HFF-Myc (cell line): ENCODE results near the gene FRAT1.

ENCODE experiments used
- DNase-seq: peaks from one replicate; pipeline ENCODE4 v3.0.0-alpha.2; 2011; ENCODE audit warnings: low read depth; ENCODE audit errors: extremely low read depth
- H3K4me3 ChIP-seq: replicated peaks from 2 replicates; pipeline ENCODE4 v1.5.1; 2011; ENCODE audit warnings: low read depth, mild to moderate bottlenecking, control low read depth, low read length
- CTCF ChIP-seq: IDR thresholded peaks from 2 replicates; pipeline ENCODE4 v1.5.1; 2012; ENCODE audit warnings: mild to moderate bottlenecking, low read depth, low read length, control low read depth; ENCODE audit errors: missing control alignments

FRAT1 gene

GRCh38 chr10:97358781-97359180 is 39.7 kb downstream of the FRAT1 start:
- H3K4me3 ChIP-seq: no peak overlapping the region
- TF ChIP-seq CTCF: no peak
- DNase-seq: no peak

GRCh38 chr10:97360705-97361536 is 41.9 kb downstream of the FRAT1 start:
- DNase-seq: no peak
- TF ChIP-seq CTCF: no peak
- no peak overlapping the region for H3K4me3 ChIP-seq

GRCh38 chr10:97361537-97361901 is 42.4 kb downstream of the FRAT1 start:
- TF ChIP-seq CTCF: no peak
- DNase-seq: no peak
- H3K4me3 ChIP-seq: no peak overlapping the region

- no peak for DNase-seq
- no peak for TF ChIP-seq CTCF
- no peak overlapping the region for H3K4me3 ChIP-seq
These were observed 43.4 kb downstream of the FRAT1 start for GRCh38 chr10:97362310-97363033.

- no peak for TF ChIP-seq CTCF
- H3K4me3 ChIP-seq: no peak overlapping the region
- DNase-seq: no peak
These were observed 44.0 kb downstream of the FRAT1 start for GRCh38 chr10:97363071-97363470.

- H3K4me3 ChIP-seq: no peak overlapping the region
- DNase-seq: no peak
- TF ChIP-seq CTCF: no peak
These were observed 46.8 kb downstream of the FRAT1 start for GRCh38 chr10:97365761-97366351.
